H9 (cell line): ENCODE measurements around the gene MRPL53. TPM values are rescaled to one million over a fixed set of nuclear protein-coding genes. Genes with fewer than 3 reads are reported as not detected.

ENCODE experiments used
- DNase-seq: peaks from one replicate; pipeline ENCODE4 v3.0.0-alpha.2; 2017
- H2AFZ ChIP-seq: one replicate; pipeline ENCODE4 v1.6.1; 2013; ENCODE audit warnings: mild to moderate bottlenecking, low read length, control low read depth, moderate library complexity
- H2AK5ac ChIP-seq: 2 replicates; pipeline ENCODE4 v1.6.1; 2013; ENCODE audit warnings: low read length, control low read depth, mixed read lengths; ENCODE audit not compliant: insufficient read length
- H2BK120ac ChIP-seq: one replicate; pipeline ENCODE4 v1.6.1; 2013; ENCODE audit warnings: low read depth, mild to moderate bottlenecking, low read length, control low read depth, inconsistent platforms; ENCODE audit not compliant: poor library complexity, severe bottlenecking
- H2BK12ac ChIP-seq: 2 replicates; pipeline ENCODE4 v1.6.1; 2013; ENCODE audit warnings: low read length, control low read depth, mixed read lengths, low read depth; ENCODE audit not compliant: insufficient read length
- H2BK15ac ChIP-seq: 2 replicates; pipeline ENCODE4 v1.6.1; 2013; ENCODE audit warnings: low read depth, low read length, control low read depth
- H2BK20ac ChIP-seq: one replicate; pipeline ENCODE4 v1.6.1; 2013; ENCODE audit warnings: low read depth, mild to moderate bottlenecking, low read length, control low read depth, inconsistent platforms; ENCODE audit not compliant: poor library complexity, severe bottlenecking
- H2BK5ac ChIP-seq: 2 replicates; pipeline ENCODE4 v1.6.1; 2013; ENCODE audit warnings: low read length, control low read depth, mixed read lengths; ENCODE audit not compliant: insufficient read length
- H3K14ac ChIP-seq: 2 replicates; pipeline ENCODE4 v1.6.1; 2013; ENCODE audit warnings: low read length, control low read depth; ENCODE audit not compliant: insufficient read depth
- H3K18ac ChIP-seq: 2 replicates; pipeline ENCODE4 v1.6.1; 2013; ENCODE audit warnings: low read depth, mild to moderate bottlenecking, mixed read lengths, low read length, control low read depth; ENCODE audit not compliant: insufficient read length
- H3K23ac ChIP-seq: 2 replicates; pipeline ENCODE4 v1.6.1; 2013; ENCODE audit warnings: low read length, control low read depth, mixed read lengths, low read depth; ENCODE audit not compliant: insufficient read length
- H3K23me2 ChIP-seq: 2 replicates; pipeline ENCODE4 v1.6.1; 2013; ENCODE audit warnings: low read depth, mild to moderate bottlenecking, mixed read lengths, low read length, control low read depth; ENCODE audit not compliant: insufficient read length, poor library complexity, severe bottlenecking
- H3K27ac ChIP-seq: 2 replicates; pipeline ENCODE4 v1.5.1; 2013; ENCODE audit warnings: low read length, control low read depth, mixed read lengths, low read depth; ENCODE audit not compliant: insufficient read length
- H3K27me3 ChIP-seq: 2 replicates; pipeline ENCODE4 v1.6.1; 2013; ENCODE audit warnings: low read length, control low read depth, inconsistent platforms; ENCODE audit not compliant: insufficient read depth
- H3K4ac ChIP-seq: 2 replicates; pipeline ENCODE4 v1.6.1; 2013; ENCODE audit warnings: low read depth, mild to moderate bottlenecking, control low read depth, inconsistent platforms, low read length, moderate library complexity
- H3K4me1 ChIP-seq: 2 replicates; pipeline ENCODE4 v1.6.1; 2013; ENCODE audit warnings: low read length, control low read depth, inconsistent platforms; ENCODE audit not compliant: insufficient read depth
- H3K4me2 ChIP-seq: 2 replicates; pipeline ENCODE4 v1.6.1; 2013; ENCODE audit warnings: low read length, control low read depth, mixed read lengths; ENCODE audit not compliant: insufficient read length, insufficient read depth
- H3K56ac ChIP-seq: 2 replicates; pipeline ENCODE4 v1.6.1; 2013; ENCODE audit warnings: low read depth, mild to moderate bottlenecking, mixed read lengths, low read length, control low read depth; ENCODE audit not compliant: insufficient read length
- H3K79me1 ChIP-seq: 2 replicates; pipeline ENCODE4 v1.6.1; 2013; ENCODE audit warnings: low read depth, mild to moderate bottlenecking, moderate library complexity, low read length, control low read depth, inconsistent platforms; ENCODE audit not compliant: insufficient read depth, poor library complexity, severe bottlenecking
- H3K79me2 ChIP-seq: 2 replicates; pipeline ENCODE4 v1.6.1; 2013; ENCODE audit warnings: low read length, control low read depth, inconsistent platforms; ENCODE audit not compliant: insufficient read depth
- H3K9ac ChIP-seq: 2 replicates; pipeline ENCODE4 v1.6.1; 2013; ENCODE audit warnings: low read length, control low read depth, mixed read lengths; ENCODE audit not compliant: insufficient read length; ENCODE audit errors: extremely low read depth
- H3K9me3 ChIP-seq: one replicate; pipeline ENCODE4 v1.6.1; 2013; ENCODE audit warnings: low read depth, low read length, inconsistent platforms; ENCODE audit not compliant: control insufficient read depth
- H3T11ph ChIP-seq: one replicate; pipeline ENCODE4 v1.6.1; 2013; ENCODE audit warnings: mild to moderate bottlenecking, low read length, control low read depth, inconsistent platforms
- H4K20me1 ChIP-seq: one replicate; pipeline ENCODE4 v1.6.1; 2013; ENCODE audit not compliant: control insufficient read depth, insufficient read length, insufficient read depth
- H4K5ac ChIP-seq: 2 replicates; pipeline ENCODE4 v1.6.1; 2013; ENCODE audit warnings: low read depth, mild to moderate bottlenecking, mixed read lengths, low read length, control low read depth; ENCODE audit not compliant: insufficient read length
- H4K8ac ChIP-seq: replicated peaks from 2 replicates; pipeline ENCODE4 v1.6.1; 2013; ENCODE audit warnings: low read length, control low read depth, mixed read lengths, low read depth; ENCODE audit not compliant: insufficient read length
- H4K91ac ChIP-seq: 2 replicates; pipeline ENCODE4 v1.6.1; 2013; ENCODE audit warnings: low read depth, mild to moderate bottlenecking, moderate library complexity, mixed read lengths, low read length, control low read depth; ENCODE audit not compliant: insufficient read length
- H3K27ac Mint-ChIP-seq, 3 experiments: 2 replicates in 2 of 3; 3 replicates in 1 of 3; pipeline ENCODE4 v1.8.0; 2020 to 2021; ENCODE audit warnings: mixed read lengths in 3 of 3, mild to moderate bottlenecking in 1 of 3, moderate library complexity in 1 of 3
- H3K27me3 Mint-ChIP-seq: 2 replicates; pipeline ENCODE4 v1.8.0; 2021; ENCODE audit warnings: low read depth, mild to moderate bottlenecking, moderate library complexity, mixed read lengths
- H3K36me3 Mint-ChIP-seq, 3 experiments: 2 replicates in 2 of 3; 3 replicates in 1 of 3; pipeline ENCODE4 v1.8.0; 2020 to 2021; ENCODE audit warnings: low read depth in 3 of 3, mixed read lengths in 3 of 3; ENCODE audit not compliant: insufficient read depth in 1 of 3
- H3K4me1 Mint-ChIP-seq, 2 experiments: 2 replicates each; pipeline ENCODE4 v1.8.0; 2020; ENCODE audit warnings: mixed read lengths in 2 of 2
- H3K4me3 Mint-ChIP-seq, 2 experiments: 2 replicates in 1 of 2; 3 replicates in 1 of 2; pipeline ENCODE4 v1.8.0; 2020 to 2021; ENCODE audit warnings: mild to moderate bottlenecking in 2 of 2, mixed read lengths in 2 of 2, moderate library complexity in 1 of 2
- H3K9me3 Mint-ChIP-seq, 2 experiments: 2 replicates in 1 of 2; 3 replicates in 1 of 2; pipeline ENCODE4 v1.8.0; 2020; ENCODE audit warnings: mild to moderate bottlenecking in 2 of 2, mixed read lengths in 2 of 2, moderate library complexity in 1 of 2
- CTCF ChIP-seq: fragments of 200-600 bp; sonication (generic); conservative IDR thresholded peaks from 3 replicates; pipeline ENCODE4 v1.8.0; 2021; ENCODE audit warnings: antibody characterized with exemption, mild to moderate bottlenecking
- WGBS: extraction: QIAGEN DNeasy Blood & Tissue Kit; methylation state at CpG from one replicate; pipeline ENCODE4 v1.1.7; 2013; ENCODE audit warnings: missing lambda C conversion rate, low lambda C conversion rate, mixed read lengths; ENCODE audit not compliant: insufficient read length; ENCODE audit errors: extremely low coverage; 5-methylcytosine and 5-hydroxymethylcytosine counted together
- total RNA-seq: library from RNA; stranded (reverse); gene quantifications from 2 replicates; pipeline ENCODE4 v1.2.1, GENCODE V29; 2021

MRPL53 gene
- total RNA-seq, 1 experiment from 2014 or later, result 59.5 TPM

GRCh38 chr2:74441170-74441689 lies 31.2 kb downstream of the MRPL53 start:
- Histone ChIP-seq H3K27me3 (no peaks in the 10 kb centered on the region), H2BK12ac (no peak overlapping the region), H3K4me2 (peak overlapping the region; percentile 80), H3K9ac (peak overlapping the region; percentile 63), H3K9me3 (no peaks in the 10 kb centered on the region), H3K56ac (no peak overlapping the region), H4K5ac (no peak overlapping the region), H3K14ac (peak overlapping the region; percentile 85; the same call in 1 of the 2 replicates), H3T11ph (no peak overlapping the region), H2BK20ac (no peak overlapping the region), H3K18ac (peak overlapping the region; percentile 78), H3K4me1 (peaks cover 3% of the 10 kb centered on the region; the same call in 1 of the 2 replicates), H3K4ac (no peak overlapping the region), H4K91ac (no peak overlapping the region), H3K79me1 (peaks cover 7% of the 10 kb centered on the region), H3K23me2 (peaks cover 11% of the 10 kb centered on the region), H3K79me2 (peaks cover 18% of the 10 kb centered on the region; the same call in 1 of the 2 replicates), H2AK5ac (no peak overlapping the region), H4K8ac (no peak overlapping the region), H2BK120ac (no peak overlapping the region), H3K27ac (peak overlapping the region; percentile 48), H4K20me1 (no peaks in the 10 kb centered on the region), H3K23ac (no peak overlapping the region), H2BK5ac (no peak overlapping the region), H2AFZ (no peak overlapping the region), H2BK15ac (no peak overlapping the region)
- Mint-ChIP-seq H3K27ac (peak overlapping the region; percentile 98 to 99 (median 99)), H3K27me3 (peaks cover 20% of the 10 kb centered on the region), H3K4me3 (peak overlapping the region; percentile 95 to 99), H3K4me1 (peaks cover 31 to 38% of the 10 kb centered on the region in 2 experiments), H3K9me3 (no peaks in the 10 kb centered on the region; a peak in 1 of 5 replicates), H3K36me3 (peaks cover 4 to 18% (median 15%) of the 10 kb centered on the region in 3 experiments)
- WGBS, result no CpG with 5 or more reads among the region's 33 CpGs
- no peak for TF ChIP-seq CTCF
- no peak for DNase-seq
